H9 (cell line): ENCODE data around the gene RLBP1. TPM values are rescaled to one million over a fixed set of nuclear protein-coding genes. Genes with fewer than 3 reads are reported as not detected.

Source experiments
- DNase-seq: peaks from one replicate; pipeline ENCODE4 v3.0.0-alpha.2; 2017
- H2AFZ ChIP-seq: one replicate; pipeline ENCODE4 v1.6.1; 2013; ENCODE audit warnings: mild to moderate bottlenecking, low read length, control low read depth, moderate library complexity
- H2AK5ac ChIP-seq: 2 replicates; pipeline ENCODE4 v1.6.1; 2013; ENCODE audit warnings: low read length, control low read depth, mixed read lengths; ENCODE audit not compliant: insufficient read length
- H2BK120ac ChIP-seq: one replicate; pipeline ENCODE4 v1.6.1; 2013; ENCODE audit warnings: low read depth, mild to moderate bottlenecking, low read length, control low read depth, inconsistent platforms; ENCODE audit not compliant: poor library complexity, severe bottlenecking
- H2BK12ac ChIP-seq: 2 replicates; pipeline ENCODE4 v1.6.1; 2013; ENCODE audit warnings: low read length, control low read depth, mixed read lengths, low read depth; ENCODE audit not compliant: insufficient read length
- H2BK15ac ChIP-seq: 2 replicates; pipeline ENCODE4 v1.6.1; 2013; ENCODE audit warnings: low read depth, low read length, control low read depth
- H2BK20ac ChIP-seq: one replicate; pipeline ENCODE4 v1.6.1; 2013; ENCODE audit warnings: low read depth, mild to moderate bottlenecking, low read length, control low read depth, inconsistent platforms; ENCODE audit not compliant: poor library complexity, severe bottlenecking
- H2BK5ac ChIP-seq: 2 replicates; pipeline ENCODE4 v1.6.1; 2013; ENCODE audit warnings: low read length, control low read depth, mixed read lengths; ENCODE audit not compliant: insufficient read length
- H3K14ac ChIP-seq: 2 replicates; pipeline ENCODE4 v1.6.1; 2013; ENCODE audit warnings: low read length, control low read depth; ENCODE audit not compliant: insufficient read depth
- H3K18ac ChIP-seq: 2 replicates; pipeline ENCODE4 v1.6.1; 2013; ENCODE audit warnings: low read depth, mild to moderate bottlenecking, mixed read lengths, low read length, control low read depth; ENCODE audit not compliant: insufficient read length
- H3K23ac ChIP-seq: 2 replicates; pipeline ENCODE4 v1.6.1; 2013; ENCODE audit warnings: low read length, control low read depth, mixed read lengths, low read depth; ENCODE audit not compliant: insufficient read length
- H3K23me2 ChIP-seq: 2 replicates; pipeline ENCODE4 v1.6.1; 2013; ENCODE audit warnings: low read depth, mild to moderate bottlenecking, mixed read lengths, low read length, control low read depth; ENCODE audit not compliant: insufficient read length, poor library complexity, severe bottlenecking
- H3K27ac ChIP-seq: 2 replicates; pipeline ENCODE4 v1.5.1; 2013; ENCODE audit warnings: low read length, control low read depth, mixed read lengths, low read depth; ENCODE audit not compliant: insufficient read length
- H3K27me3 ChIP-seq: 2 replicates; pipeline ENCODE4 v1.6.1; 2013; ENCODE audit warnings: low read length, control low read depth, inconsistent platforms; ENCODE audit not compliant: insufficient read depth
- H3K4ac ChIP-seq: 2 replicates; pipeline ENCODE4 v1.6.1; 2013; ENCODE audit warnings: low read depth, mild to moderate bottlenecking, control low read depth, inconsistent platforms, low read length, moderate library complexity
- H3K4me1 ChIP-seq: 2 replicates; pipeline ENCODE4 v1.6.1; 2013; ENCODE audit warnings: low read length, control low read depth, inconsistent platforms; ENCODE audit not compliant: insufficient read depth
- H3K4me2 ChIP-seq: 2 replicates; pipeline ENCODE4 v1.6.1; 2013; ENCODE audit warnings: low read length, control low read depth, mixed read lengths; ENCODE audit not compliant: insufficient read length, insufficient read depth
- H3K56ac ChIP-seq: 2 replicates; pipeline ENCODE4 v1.6.1; 2013; ENCODE audit warnings: low read depth, mild to moderate bottlenecking, mixed read lengths, low read length, control low read depth; ENCODE audit not compliant: insufficient read length
- H3K79me1 ChIP-seq: 2 replicates; pipeline ENCODE4 v1.6.1; 2013; ENCODE audit warnings: low read depth, mild to moderate bottlenecking, moderate library complexity, low read length, control low read depth, inconsistent platforms; ENCODE audit not compliant: insufficient read depth, poor library complexity, severe bottlenecking
- H3K79me2 ChIP-seq: 2 replicates; pipeline ENCODE4 v1.6.1; 2013; ENCODE audit warnings: low read length, control low read depth, inconsistent platforms; ENCODE audit not compliant: insufficient read depth
- H3K9ac ChIP-seq: 2 replicates; pipeline ENCODE4 v1.6.1; 2013; ENCODE audit warnings: low read length, control low read depth, mixed read lengths; ENCODE audit not compliant: insufficient read length; ENCODE audit errors: extremely low read depth
- H3K9me3 ChIP-seq: one replicate; pipeline ENCODE4 v1.6.1; 2013; ENCODE audit warnings: low read depth, low read length, inconsistent platforms; ENCODE audit not compliant: control insufficient read depth
- H3T11ph ChIP-seq: one replicate; pipeline ENCODE4 v1.6.1; 2013; ENCODE audit warnings: mild to moderate bottlenecking, low read length, control low read depth, inconsistent platforms
- H4K20me1 ChIP-seq: one replicate; pipeline ENCODE4 v1.6.1; 2013; ENCODE audit not compliant: control insufficient read depth, insufficient read length, insufficient read depth
- H4K5ac ChIP-seq: 2 replicates; pipeline ENCODE4 v1.6.1; 2013; ENCODE audit warnings: low read depth, mild to moderate bottlenecking, mixed read lengths, low read length, control low read depth; ENCODE audit not compliant: insufficient read length
- H4K8ac ChIP-seq: replicated peaks from 2 replicates; pipeline ENCODE4 v1.6.1; 2013; ENCODE audit warnings: low read length, control low read depth, mixed read lengths, low read depth; ENCODE audit not compliant: insufficient read length
- H4K91ac ChIP-seq: 2 replicates; pipeline ENCODE4 v1.6.1; 2013; ENCODE audit warnings: low read depth, mild to moderate bottlenecking, moderate library complexity, mixed read lengths, low read length, control low read depth; ENCODE audit not compliant: insufficient read length
- H3K27ac Mint-ChIP-seq, 3 experiments: 2 replicates in 2 of 3; 3 replicates in 1 of 3; pipeline ENCODE4 v1.8.0; 2020 to 2021; ENCODE audit warnings: mixed read lengths in 3 of 3, mild to moderate bottlenecking in 1 of 3, moderate library complexity in 1 of 3
- H3K27me3 Mint-ChIP-seq: 2 replicates; pipeline ENCODE4 v1.8.0; 2021; ENCODE audit warnings: low read depth, mild to moderate bottlenecking, moderate library complexity, mixed read lengths
- H3K36me3 Mint-ChIP-seq, 3 experiments: 2 replicates in 2 of 3; 3 replicates in 1 of 3; pipeline ENCODE4 v1.8.0; 2020 to 2021; ENCODE audit warnings: low read depth in 3 of 3, mixed read lengths in 3 of 3; ENCODE audit not compliant: insufficient read depth in 1 of 3
- H3K4me1 Mint-ChIP-seq, 2 experiments: 2 replicates each; pipeline ENCODE4 v1.8.0; 2020; ENCODE audit warnings: mixed read lengths in 2 of 2
- H3K4me3 Mint-ChIP-seq, 2 experiments: 2 replicates in 1 of 2; 3 replicates in 1 of 2; pipeline ENCODE4 v1.8.0; 2020 to 2021; ENCODE audit warnings: mild to moderate bottlenecking in 2 of 2, mixed read lengths in 2 of 2, moderate library complexity in 1 of 2
- H3K9me3 Mint-ChIP-seq, 2 experiments: 2 replicates in 1 of 2; 3 replicates in 1 of 2; pipeline ENCODE4 v1.8.0; 2020; ENCODE audit warnings: mild to moderate bottlenecking in 2 of 2, mixed read lengths in 2 of 2, moderate library complexity in 1 of 2
- WGBS: extraction: QIAGEN DNeasy Blood & Tissue Kit; methylation state at CpG from one replicate; pipeline ENCODE4 v1.1.7; 2013; ENCODE audit warnings: missing lambda C conversion rate, low lambda C conversion rate, mixed read lengths; ENCODE audit not compliant: insufficient read length; ENCODE audit errors: extremely low coverage; 5-methylcytosine and 5-hydroxymethylcytosine counted together
- total RNA-seq: library from RNA; stranded (reverse); gene quantifications from 2 replicates; pipeline ENCODE4 v1.2.1, GENCODE V29; 2021
- TF ChIP-seq, protein P1 (sequence below): fragments of 200-600 bp; sonication (generic); conservative IDR thresholded peaks from 3 replicates; pipeline ENCODE4 v1.8.0; 2021; ENCODE audit warnings: antibody characterized with exemption, mild to moderate bottlenecking

RLBP1 gene
- total RNA-seq, 1 experiment from 2014 or later, result not detected

DNA sequence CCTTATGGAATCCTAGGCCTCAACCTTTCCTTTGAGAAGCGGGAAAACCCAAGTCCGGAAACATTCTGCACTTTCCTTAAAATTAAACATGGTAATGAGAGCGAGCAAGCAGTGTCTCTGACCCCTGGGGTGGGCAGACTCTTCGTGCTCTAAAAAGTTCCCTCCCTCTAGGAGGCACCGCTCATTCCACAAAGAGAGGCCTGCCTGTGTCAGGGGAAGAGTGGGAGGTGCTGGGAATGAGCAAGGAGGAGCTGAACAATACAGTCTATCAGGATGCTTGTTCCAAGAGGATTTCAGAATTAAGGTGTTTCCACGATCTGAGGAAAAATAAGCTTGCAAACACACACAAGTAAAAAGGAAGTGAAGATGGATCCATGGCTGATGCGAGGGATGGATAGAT is 6.0 kb upstream of the RLBP1 start:
- no peak overlapping the region for H3K9ac ChIP-seq
- no peak overlapping the region for H4K91ac ChIP-seq
- H3K9me3 ChIP-seq, result no peaks in the 10 kb centered on the region
- H3K79me2 ChIP-seq, result no peaks in the 10 kb centered on the region
- no peak overlapping the region for H2BK120ac ChIP-seq
- H2BK15ac ChIP-seq, result no peak overlapping the region
- H2AFZ ChIP-seq, result no peak overlapping the region
- no peak overlapping the region for H2BK5ac ChIP-seq
- no peak overlapping the region for H3K27ac Mint-ChIP-seq
- WGBS, result no CpG with 5 or more reads among the region's 7 CpGs
- peaks cover 4 to 18% of the 10 kb centered on the region in 2 experiments for H3K4me1 Mint-ChIP-seq
- no peaks in the 10 kb centered on the region for H3K79me1 ChIP-seq
- no peak overlapping the region for H3K4me2 ChIP-seq
- no peak overlapping the region for H4K8ac ChIP-seq
- H2BK12ac ChIP-seq, result no peak overlapping the region
- no peaks in the 10 kb centered on the region for H3K36me3 Mint-ChIP-seq
- H3K27ac ChIP-seq, result no peak overlapping the region
- H3K27me3 Mint-ChIP-seq, result peaks cover 6% of the 10 kb centered on the region
- H3K4me3 Mint-ChIP-seq, result no peak overlapping the region
- no peak for DNase-seq
- H3K4me1 ChIP-seq, result no peaks in the 10 kb centered on the region; the same call in 1 of the 2 replicates
- TF ChIP-seq, protein P1, sequence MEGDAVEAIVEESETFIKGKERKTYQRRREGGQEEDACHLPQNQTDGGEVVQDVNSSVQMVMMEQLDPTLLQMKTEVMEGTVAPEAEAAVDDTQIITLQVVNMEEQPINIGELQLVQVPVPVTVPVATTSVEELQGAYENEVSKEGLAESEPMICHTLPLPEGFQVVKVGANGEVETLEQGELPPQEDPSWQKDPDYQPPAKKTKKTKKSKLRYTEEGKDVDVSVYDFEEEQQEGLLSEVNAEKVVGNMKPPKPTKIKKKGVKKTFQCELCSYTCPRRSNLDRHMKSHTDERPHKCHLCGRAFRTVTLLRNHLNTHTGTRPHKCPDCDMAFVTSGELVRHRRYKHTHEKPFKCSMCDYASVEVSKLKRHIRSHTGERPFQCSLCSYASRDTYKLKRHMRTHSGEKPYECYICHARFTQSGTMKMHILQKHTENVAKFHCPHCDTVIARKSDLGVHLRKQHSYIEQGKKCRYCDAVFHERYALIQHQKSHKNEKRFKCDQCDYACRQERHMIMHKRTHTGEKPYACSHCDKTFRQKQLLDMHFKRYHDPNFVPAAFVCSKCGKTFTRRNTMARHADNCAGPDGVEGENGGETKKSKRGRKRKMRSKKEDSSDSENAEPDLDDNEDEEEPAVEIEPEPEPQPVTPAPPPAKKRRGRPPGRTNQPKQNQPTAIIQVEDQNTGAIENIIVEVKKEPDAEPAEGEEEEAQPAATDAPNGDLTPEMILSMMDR, result no peak
- no peak overlapping the region for H3K23ac ChIP-seq
- H3K14ac ChIP-seq, result no peak overlapping the region
- H3K56ac ChIP-seq, result no peak overlapping the region
- no peaks in the 10 kb centered on the region for H3K23me2 ChIP-seq
- H3T11ph ChIP-seq, result no peak overlapping the region
- H3K4ac ChIP-seq, result no peak overlapping the region
- no peaks in the 10 kb centered on the region for H4K20me1 ChIP-seq
- H3K18ac ChIP-seq, result no peak overlapping the region
- H4K5ac ChIP-seq, result no peak overlapping the region
- H2BK20ac ChIP-seq, result no peak overlapping the region
- no peak overlapping the region for H2AK5ac ChIP-seq
- no peaks in the 10 kb centered on the region for H3K27me3 ChIP-seq
- peaks cover 0 to 2% of the 10 kb centered on the region in 2 experiments; a peak in 1 of 5 replicates for H3K9me3 Mint-ChIP-seq
